SJCRH30 (cell line): ENCODE measurements around the gene RIMKLB. TPM values are rescaled to one million over a fixed set of nuclear protein-coding genes. Genes with fewer than 3 reads are reported as not detected.
"Not testable (repeated sequence)": the region's sequence is repeated elsewhere in the genome, so short reads cannot be mapped to it uniquely, and the experiment has no call there.

ENCODE experiments used
- DNase-seq, 2 experiments: peaks; one replicate each; pipeline ENCODE4 v3.0.0-alpha.2; 2015 to 2020
- H3K27ac ChIP-seq: fragments of 250-450 bp; sonication (Bioruptor Pico); 2 replicates; pipeline ENCODE4 v1.5.1; 2020; ENCODE audit warnings: mild to moderate bottlenecking, moderate library complexity
- H3K27me3 ChIP-seq: fragments of 250-450 bp; sonication (Bioruptor Pico); 2 replicates; pipeline ENCODE4 v1.5.1; 2020; ENCODE audit warnings: mild to moderate bottlenecking, moderate library complexity
- H3K36me3 ChIP-seq: fragments of 250-450 bp; sonication (Bioruptor Pico); 2 replicates; pipeline ENCODE4 v1.5.1; 2020; ENCODE audit warnings: mild to moderate bottlenecking, moderate library complexity
- H3K4me1 ChIP-seq: fragments of 250-450 bp; sonication (Bioruptor Pico); 2 replicates; pipeline ENCODE4 v1.5.1; 2020; ENCODE audit warnings: mild to moderate bottlenecking, moderate library complexity
- H3K4me3 ChIP-seq: fragments of 250-450 bp; sonication (Bioruptor Pico); 2 replicates; pipeline ENCODE4 v1.5.1; 2020; ENCODE audit warnings: mild to moderate bottlenecking, moderate library complexity
- H3K9me3 ChIP-seq: fragments of 250-450 bp; sonication (Bioruptor Pico); replicated peaks from 2 replicates; pipeline ENCODE4 v1.5.1; 2020; ENCODE audit warnings: mild to moderate bottlenecking, moderate library complexity
- total RNA-seq: library from RNA; depleted of rRNA; stranded (reverse); fragments of >200 nt; shearing (Covaris generic); gene quantifications from 2 replicates; pipeline ENCODE4 v1.2.3, GENCODE V29; 2014

Gene RIMKLB
- total RNA-seq, 1 experiment from 2014 or later, result 63.1 TPM

DNA sequence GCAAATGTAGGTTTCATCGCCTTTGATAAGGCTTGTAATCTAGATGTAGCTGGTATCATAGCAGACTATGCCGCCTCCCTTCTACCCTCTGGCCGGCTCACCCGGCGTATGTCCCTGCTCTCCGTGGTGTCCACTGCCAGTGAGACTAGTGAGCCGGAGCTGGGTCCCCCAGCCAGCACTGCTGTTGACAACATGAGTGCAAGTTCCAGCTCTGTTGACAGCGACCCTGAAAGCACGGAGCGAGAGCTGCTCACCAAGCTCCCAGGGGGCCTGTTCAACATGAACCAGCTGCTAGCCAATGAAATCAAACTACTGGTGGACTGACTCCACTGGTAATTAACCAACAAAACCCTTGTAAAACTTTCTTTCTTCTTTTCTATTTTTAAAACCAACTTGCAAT is 75.7 kb downstream of the RIMKLB start:
- no peak for DNase-seq
- H3K27me3 ChIP-seq, result no peaks in the 10 kb centered on the region
- H3K4me1 ChIP-seq, result no peaks in the 10 kb centered on the region
- H3K36me3 ChIP-seq, result peaks cover 28% of the 10 kb centered on the region
- H3K27ac ChIP-seq, result no peak overlapping the region
- H3K4me3 ChIP-seq, result no peak overlapping the region
- no peaks in the 10 kb centered on the region for H3K9me3 ChIP-seq

DNA sequence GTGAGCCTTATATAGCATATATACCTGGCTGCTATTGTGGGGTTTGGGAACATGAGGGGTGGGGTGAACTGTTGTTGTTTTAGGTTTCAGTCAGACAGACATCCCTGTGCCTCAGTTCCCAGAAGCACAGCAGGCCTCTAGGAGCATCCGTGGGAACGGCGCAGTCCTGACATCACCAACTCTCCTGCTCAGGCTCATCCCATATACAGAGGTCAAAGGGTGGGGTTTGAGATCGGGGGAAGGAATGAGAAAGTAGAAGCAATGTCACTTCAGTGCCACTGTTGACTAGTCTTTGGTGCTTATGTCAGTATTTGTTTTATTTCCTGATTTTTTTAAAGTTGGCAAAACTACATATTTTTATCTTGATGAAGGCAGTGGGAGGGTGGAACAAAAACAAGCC is 81.5 kb downstream of the RIMKLB start:
- H3K27ac ChIP-seq, result no peak overlapping the region
- peaks cover 28% of the 10 kb centered on the region for H3K36me3 ChIP-seq
- no peaks in the 10 kb centered on the region for H3K27me3 ChIP-seq
- no peak overlapping the region for H3K4me3 ChIP-seq
- H3K9me3 ChIP-seq, result no peaks in the 10 kb centered on the region
- DNase-seq, result no peak
- H3K4me1 ChIP-seq, result no peaks in the 10 kb centered on the region

DNA sequence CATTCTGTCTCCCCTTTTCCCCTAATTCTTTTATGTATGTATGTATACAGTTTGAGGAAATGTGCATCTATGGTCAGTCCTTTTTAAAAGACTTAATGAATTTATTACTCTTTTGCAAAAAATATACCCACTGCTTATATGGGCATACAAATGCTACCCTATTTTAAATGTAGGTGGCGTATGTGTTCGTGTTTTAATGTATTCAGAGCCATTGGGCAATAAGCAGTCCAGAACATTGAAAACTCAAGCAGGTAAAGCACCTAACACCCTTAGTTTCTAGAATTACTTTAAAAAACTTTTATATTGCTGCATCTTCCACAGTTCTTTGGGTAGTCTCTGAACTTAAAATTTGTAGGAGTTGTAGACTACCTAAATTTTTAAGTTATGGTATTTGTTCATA is 82.1 kb downstream of the RIMKLB start:
- no peak for DNase-seq
- Histone ChIP-seq H3K36me3 (peaks cover 22% of the 10 kb centered on the region; the same call in 1 of the 2 replicates), H3K4me1 (no peaks in the 10 kb centered on the region), H3K27me3 (no peaks in the 10 kb centered on the region), H3K27ac (no peak overlapping the region), H3K9me3 (peaks cover 3% of the 10 kb centered on the region; the same call in 1 of the 2 replicates), H3K4me3 (no peak overlapping the region)

DNA sequence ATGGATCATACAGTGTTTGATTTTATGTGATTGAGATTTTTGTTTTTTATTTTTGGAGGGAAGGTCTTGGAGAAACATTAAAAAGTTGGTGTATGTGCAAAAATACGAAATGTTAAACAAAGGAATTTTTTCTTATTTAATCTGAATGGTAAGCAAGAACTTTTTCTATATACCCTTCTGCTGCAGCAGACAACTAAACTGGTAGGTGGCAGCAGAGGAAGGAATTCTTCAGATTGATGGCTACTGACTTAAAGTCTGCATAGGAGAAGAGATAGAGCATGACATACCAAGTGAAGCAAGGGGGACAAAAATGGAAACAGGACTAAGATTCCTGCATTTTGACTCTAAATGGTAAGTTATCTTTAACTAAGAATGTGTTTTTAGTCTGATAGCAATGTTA is 82.6 kb downstream of the RIMKLB start:
- Histone ChIP-seq H3K36me3 (peaks cover 22% of the 10 kb centered on the region; the same call in 1 of the 2 replicates), H3K27ac (no peak overlapping the region), H3K27me3 (no peaks in the 10 kb centered on the region), H3K4me1 (no peaks in the 10 kb centered on the region), H3K9me3 (peaks cover 3% of the 10 kb centered on the region; the same call in 1 of the 2 replicates), H3K4me3 (no peak overlapping the region)
- DNase-seq, result no peak

DNA sequence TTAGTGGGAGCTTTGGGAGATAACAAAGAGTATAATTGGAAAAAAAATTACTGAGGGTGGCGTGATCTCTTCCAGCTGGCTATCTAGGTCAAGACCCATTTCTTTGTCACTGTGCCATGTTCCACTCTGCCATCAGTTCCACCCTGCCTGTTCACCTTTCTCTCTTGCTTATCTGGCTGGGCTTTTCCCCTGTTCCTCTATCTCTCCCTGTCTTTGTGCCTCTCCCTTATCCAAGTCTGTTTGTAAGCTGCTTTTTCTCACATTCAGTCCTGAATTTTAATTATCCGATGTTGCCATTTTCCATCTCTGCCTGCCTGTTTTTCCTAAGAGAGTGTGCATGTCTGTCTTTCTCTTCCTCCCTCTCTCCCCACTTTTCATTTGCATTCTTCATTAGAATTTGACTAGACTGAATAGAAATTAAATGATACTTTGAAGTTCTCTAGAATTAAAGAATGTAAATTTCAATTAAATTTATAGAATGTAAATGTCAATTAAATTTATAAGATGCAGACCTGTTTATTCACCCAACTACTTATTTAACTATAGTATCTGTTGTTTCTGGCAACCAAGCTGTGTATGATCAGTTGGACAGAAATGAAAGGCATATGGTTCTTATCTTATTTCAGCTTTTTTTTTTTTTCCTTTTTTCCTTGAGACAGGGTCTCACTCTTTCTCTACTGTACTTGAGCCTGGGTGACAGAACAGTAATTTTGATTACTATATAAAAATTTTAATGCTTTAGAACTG is 83.8 kb downstream of the RIMKLB start:
- H3K36me3 ChIP-seq, result peaks cover 13% of the 10 kb centered on the region; the same call in 1 of the 2 replicates
- no peaks in the 10 kb centered on the region for H3K4me1 ChIP-seq
- no peak for DNase-seq
- no peaks in the 10 kb centered on the region for H3K27me3 ChIP-seq
- H3K4me3 ChIP-seq, result no peak overlapping the region
- no peak overlapping the region for H3K27ac ChIP-seq
- peaks cover 3% of the 10 kb centered on the region; the same call in 1 of the 2 replicates for H3K9me3 ChIP-seq

DNA sequence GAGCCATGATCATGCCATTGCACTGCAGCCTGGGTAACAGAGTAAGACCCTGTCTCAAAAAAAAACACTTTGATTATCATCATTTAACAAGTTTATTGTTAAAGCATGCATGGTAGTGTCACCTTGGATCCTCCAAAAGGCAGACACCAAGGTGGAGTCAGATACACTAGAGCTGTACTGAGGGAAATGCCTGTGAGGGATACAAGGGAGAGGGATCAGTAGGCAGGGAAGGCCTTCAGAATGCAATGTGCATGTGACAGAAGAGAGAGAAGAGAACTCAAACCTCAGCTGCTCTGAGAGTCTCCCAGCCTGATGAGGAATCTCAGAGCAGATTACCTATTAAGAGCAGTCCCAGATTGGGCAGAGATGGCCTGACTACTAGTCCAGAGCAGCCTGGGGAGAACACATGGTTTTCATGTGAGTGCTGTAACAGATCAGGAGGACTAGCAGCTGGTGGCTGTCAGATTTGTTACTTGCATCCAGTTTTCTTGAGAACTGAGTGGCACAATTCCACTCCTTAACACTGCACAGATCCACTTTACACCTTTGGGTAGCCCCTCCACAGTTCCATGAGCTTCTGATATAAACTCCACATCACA is 86.6 kb downstream of the RIMKLB start:
- Histone ChIP-seq H3K27me3 (no peaks in the 10 kb centered on the region), H3K27ac (no peak overlapping the region), H3K36me3 (peaks cover 10% of the 10 kb centered on the region; the same call in 1 of the 2 replicates), H3K4me1 (no peaks in the 10 kb centered on the region), H3K9me3 (peaks cover 3% of the 10 kb centered on the region; the same call in 1 of the 2 replicates), H3K4me3 (no peak overlapping the region)
- no peak for DNase-seq

DNA sequence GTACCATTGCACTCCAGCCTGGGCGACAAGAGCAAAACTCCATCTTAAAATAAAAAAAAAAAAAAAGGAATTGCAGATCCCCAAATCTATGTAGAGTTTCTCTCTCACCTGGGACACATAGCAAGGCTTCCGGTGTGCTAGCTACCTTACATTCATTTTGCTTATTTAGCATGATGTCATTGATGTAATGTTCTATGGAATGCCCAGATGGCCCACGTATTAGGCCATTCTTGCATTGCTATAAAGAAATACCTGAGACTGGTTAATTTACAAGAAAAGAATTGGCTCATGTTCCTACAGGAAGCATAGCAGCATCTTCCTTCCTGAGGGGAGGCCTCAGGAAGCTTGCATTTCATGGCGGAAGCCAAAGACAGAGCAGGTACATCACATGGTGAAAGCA is 87.7 kb downstream of the RIMKLB start:
- no peak overlapping the region for H3K4me3 ChIP-seq
- no peaks in the 10 kb centered on the region for H3K4me1 ChIP-seq
- H3K9me3 ChIP-seq, result peaks cover 3% of the 10 kb centered on the region; the same call in 1 of the 2 replicates
- H3K36me3 ChIP-seq, result peaks cover 10% of the 10 kb centered on the region; the same call in 1 of the 2 replicates
- no peaks in the 10 kb centered on the region for H3K27me3 ChIP-seq
- H3K27ac ChIP-seq, result no peak overlapping the region
- DNase-seq, result no peak

DNA sequence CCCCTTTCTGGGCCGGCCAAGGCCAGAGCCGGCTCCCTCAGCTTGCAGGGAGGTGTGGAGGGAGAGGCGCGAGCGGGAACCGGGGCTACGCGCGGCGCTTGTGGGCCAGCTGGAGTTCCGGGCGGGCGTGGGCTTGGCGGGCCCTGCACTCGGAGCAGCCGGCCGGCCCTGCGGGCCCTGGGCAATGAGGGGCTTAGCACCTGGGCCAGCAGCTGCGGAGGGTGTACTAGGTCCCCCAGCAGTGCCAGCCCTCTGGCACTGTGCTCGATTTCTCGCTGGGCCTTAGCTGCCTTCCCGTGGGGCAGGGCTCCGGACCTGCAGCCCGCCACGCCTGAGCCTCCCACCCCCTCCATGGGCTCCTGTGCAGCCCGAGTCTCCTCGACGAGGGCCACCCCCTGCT is 89.4 kb downstream of the RIMKLB start:
- H3K27me3 ChIP-seq, H3K4me1 ChIP-seq, H3K4me3 ChIP-seq, H3K36me3 ChIP-seq, DNase-seq, H3K27ac ChIP-seq, H3K9me3 ChIP-seq: not testable (repeated sequence)

DNA sequence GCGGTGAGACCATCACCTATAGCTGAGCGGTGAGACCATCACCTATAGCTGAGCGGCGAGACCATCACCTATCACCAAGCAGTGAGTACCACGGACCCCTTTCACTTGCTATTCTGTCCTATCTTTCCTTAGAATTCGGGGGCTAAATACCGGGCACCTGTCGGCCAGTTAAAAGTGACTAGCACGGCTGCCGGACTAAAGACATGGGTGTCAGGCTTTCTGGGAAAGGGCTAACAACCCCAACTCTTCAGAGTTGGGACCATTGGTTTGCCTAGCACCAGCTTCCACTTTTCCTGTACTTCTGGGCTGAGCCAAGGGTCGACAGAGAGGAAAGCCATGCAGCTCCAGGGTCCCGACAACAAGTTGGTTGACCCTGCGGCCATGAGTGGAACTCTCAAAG is 90.9 kb downstream of the RIMKLB start:
- H3K9me3 ChIP-seq, H3K27ac ChIP-seq, H3K4me3 ChIP-seq, H3K27me3 ChIP-seq, DNase-seq, H3K4me1 ChIP-seq, H3K36me3 ChIP-seq: not testable (repeated sequence)

DNA sequence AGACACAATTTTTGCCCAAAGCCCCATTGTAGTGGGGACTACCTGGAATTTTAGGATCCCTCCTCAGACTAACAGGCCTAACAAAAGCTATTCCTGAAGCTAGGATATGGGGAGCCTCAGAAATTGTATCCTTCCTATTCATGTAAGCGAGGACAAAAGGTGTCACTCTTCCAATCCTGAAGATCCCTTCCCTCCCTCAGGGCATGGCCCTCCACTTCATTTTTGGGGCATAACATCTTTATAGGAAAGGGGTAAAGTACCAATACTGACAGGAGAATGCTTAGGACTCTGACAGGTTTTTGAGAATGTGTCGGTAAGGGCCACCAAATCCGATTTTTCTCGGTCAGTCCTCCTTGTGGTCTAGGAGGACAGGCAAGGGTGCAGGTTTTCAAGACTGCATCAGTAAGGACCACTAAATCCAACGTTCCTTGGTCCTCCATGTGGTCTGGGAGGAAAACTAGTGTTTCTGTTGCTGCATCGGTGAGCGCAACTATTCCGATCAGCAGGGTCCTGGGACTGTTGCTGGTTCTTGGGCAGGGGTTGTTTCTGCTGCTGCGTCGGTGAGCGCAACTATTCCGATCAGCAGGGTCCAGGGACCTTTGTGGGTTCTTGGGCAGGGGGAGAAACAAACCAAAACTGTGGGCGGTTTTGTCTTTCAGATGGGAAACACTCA is 91.7 kb downstream of the RIMKLB start:
- H3K27me3 ChIP-seq, H3K4me3 ChIP-seq, H3K9me3 ChIP-seq, H3K36me3 ChIP-seq, H3K27ac ChIP-seq, DNase-seq, H3K4me1 ChIP-seq: not testable (repeated sequence)

DNA sequence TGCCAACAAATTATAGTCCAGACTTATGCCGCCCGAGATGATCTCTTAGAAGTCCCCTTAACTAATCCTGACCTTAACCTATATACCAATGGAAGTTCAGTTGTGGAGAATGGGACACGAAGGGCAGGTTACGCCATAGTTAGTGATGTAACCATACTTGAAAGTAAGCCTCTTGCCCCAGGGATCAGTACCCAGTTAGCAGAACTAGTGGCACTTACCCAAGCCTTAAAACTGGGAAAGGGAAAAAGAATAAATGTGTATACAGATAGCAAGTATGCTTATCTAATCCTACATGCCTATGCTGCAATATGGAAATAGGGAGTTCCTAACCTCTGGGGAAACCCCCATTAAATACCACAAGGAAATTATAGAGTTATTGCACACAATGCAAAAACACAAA is 95.4 kb downstream of the RIMKLB start:
- not testable (repeated sequence) for H3K36me3 ChIP-seq, H3K27me3 ChIP-seq, H3K4me3 ChIP-seq, H3K4me1 ChIP-seq, H3K27ac ChIP-seq, H3K9me3 ChIP-seq, DNase-seq

DNA sequence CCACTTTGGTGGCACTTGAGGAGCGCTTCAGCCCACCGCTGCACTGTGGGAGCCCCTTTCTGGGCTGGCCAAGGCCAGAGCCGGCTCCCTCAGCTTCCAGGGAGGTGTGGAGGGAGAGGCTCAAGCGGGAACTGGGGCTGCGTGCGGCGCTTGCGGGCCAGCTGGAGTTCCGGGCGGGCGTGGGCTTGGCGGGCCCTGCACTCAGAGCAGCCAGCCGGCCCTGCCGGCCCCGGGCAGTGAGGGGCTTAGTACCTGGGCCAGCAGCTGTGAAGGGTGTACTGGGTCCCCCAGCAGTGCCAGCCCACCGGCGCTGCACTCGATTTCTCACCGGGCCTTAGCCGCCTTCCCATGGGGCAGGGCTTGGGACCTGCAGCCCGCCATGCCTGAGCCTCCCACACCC is 96.8 kb downstream of the RIMKLB start:
- not testable (repeated sequence) for H3K36me3 ChIP-seq, H3K4me3 ChIP-seq, H3K27me3 ChIP-seq, H3K9me3 ChIP-seq, H3K4me1 ChIP-seq, DNase-seq, H3K27ac ChIP-seq

DNA sequence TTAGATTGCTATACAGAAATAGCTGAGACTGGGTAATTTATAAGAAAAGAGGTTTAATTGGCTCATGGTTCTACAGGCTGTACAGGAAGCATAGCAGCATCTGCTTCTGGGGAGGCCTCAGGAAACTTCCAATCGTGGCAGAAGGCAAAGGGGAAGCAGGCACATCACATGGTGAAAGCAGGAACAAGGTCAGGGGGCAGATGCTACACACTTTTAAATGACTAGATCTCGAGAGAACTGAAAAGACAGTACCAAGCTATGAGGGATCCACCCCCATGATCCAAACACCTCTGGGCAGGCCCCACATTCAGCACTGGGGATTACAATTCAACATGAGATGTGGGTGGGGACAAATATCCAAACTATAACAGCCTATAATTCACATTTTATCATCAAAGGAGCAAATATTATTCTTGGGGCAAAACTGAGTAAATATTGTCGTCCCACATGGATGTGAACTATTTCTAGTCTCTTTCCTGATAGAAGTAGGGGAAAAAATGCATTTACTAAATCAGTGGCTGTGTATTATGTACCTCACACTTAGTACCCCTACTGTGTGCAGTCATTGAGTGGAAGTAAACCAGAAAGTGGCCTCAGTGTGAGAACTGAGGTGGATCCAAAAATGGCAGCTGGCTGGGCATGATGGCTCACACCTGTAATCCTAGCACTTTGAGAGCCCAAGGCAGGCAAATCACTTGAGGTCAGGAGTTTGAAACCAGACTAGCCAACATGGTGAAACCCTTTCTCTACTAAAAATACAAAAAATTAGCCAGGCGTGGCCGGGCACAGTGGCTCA is 99.2 kb downstream of the RIMKLB start:
- no peak overlapping the region for H3K27ac ChIP-seq
- no peaks in the 10 kb centered on the region for H3K4me1 ChIP-seq
- no peak overlapping the region for H3K4me3 ChIP-seq
- H3K9me3 ChIP-seq, result no peaks in the 10 kb centered on the region
- no peaks in the 10 kb centered on the region for H3K27me3 ChIP-seq
- no peak for DNase-seq
- no peaks in the 10 kb centered on the region for H3K36me3 ChIP-seq

DNA sequence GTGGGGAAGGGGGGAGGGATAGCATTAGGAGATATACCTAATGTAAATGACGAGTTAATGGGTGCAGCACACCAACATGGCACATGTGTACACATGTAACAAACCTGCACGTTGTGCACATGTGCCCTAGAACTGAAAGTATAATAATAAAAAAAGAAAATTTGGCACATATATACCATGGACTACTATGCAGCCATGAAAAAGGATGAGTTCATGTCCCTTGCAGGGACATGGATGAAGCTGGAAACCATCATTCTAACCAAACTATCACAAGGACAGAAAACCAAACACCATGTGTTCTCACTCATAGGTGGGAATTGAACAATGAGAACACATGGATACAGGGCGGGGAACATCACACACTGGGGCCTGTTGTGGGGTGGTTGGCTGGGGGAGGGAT is 103.4 kb downstream of the RIMKLB start:
- not testable (repeated sequence) for H3K36me3 ChIP-seq, H3K27me3 ChIP-seq, H3K4me3 ChIP-seq, DNase-seq, H3K9me3 ChIP-seq, H3K4me1 ChIP-seq, H3K27ac ChIP-seq

DNA sequence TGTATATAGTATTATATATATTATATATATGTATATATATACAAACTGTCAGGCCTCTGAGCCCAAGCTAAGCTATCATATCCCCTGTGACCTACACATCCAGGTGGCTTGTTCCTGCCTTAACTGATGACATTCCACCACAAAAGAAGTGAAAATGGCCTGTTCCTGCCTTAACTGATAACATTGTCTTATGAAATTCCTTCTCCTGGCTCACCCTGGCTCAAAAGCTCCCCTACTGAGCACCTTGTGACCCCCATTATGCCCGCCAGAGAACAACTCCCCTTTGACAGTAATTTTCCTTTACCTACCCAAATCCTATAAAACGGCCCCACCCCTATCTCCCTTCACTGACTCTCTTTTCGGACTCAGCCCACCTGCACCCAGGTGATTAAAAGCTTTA is 107.0 kb downstream of the RIMKLB start:
- not testable (repeated sequence) for H3K4me3 ChIP-seq, H3K9me3 ChIP-seq, H3K4me1 ChIP-seq, H3K27ac ChIP-seq, H3K27me3 ChIP-seq, H3K36me3 ChIP-seq, DNase-seq
